ENCODE data around the gene FOXJ1. TPM values are rescaled to one million over a fixed set of nuclear protein-coding genes. Genes with fewer than 3 reads are reported as not detected.

Gene FOXJ1
- total and polyA plus RNA-seq, 2 of the 13 experiments (the other 11 are each of a cell fraction or from before 2014, with no cell fraction given), result 0.98 to 1.6 TPM

DNA sequence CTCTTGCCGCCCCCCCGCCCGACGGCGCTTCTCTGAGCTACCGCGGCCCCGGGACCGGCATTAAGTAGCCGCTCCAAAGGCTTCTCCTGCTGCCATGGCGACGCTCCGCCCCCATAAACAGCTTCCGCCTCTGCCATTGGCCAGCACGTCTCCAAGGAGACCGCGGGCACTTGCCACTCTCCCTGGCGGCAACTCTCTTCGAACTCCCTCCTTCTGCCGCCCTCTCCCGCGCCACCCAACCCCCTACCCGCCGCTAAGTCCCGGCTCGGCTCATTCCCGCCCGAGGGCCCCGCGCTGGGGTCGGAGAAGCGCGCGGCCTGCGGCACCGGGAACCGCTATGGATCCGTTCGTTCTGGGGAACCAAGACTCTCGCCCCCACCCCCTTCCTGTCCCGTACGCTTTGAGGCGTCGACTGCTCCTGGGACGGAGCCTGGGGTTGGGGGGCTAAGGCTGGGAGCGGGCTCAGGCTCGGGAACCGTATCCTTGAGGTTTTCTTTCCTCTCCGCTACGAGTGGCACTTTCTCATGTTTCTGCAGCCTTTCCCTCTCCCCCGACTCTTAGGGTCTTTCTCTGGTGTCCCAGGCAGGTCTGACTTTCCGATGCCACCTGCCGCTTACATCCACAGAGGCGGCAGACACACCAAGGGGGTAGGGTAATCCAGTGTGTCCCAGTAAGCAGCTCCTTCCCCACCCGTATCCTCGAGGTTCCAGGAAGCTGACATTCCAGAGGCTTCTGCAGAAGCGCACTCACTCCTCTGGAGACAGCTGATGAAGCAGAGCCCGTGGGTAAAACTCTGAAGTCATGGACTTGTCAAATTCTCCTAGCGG, at the start of gene FOXJ1 (continued):
- TF ChIP-seq, protein P1, sequence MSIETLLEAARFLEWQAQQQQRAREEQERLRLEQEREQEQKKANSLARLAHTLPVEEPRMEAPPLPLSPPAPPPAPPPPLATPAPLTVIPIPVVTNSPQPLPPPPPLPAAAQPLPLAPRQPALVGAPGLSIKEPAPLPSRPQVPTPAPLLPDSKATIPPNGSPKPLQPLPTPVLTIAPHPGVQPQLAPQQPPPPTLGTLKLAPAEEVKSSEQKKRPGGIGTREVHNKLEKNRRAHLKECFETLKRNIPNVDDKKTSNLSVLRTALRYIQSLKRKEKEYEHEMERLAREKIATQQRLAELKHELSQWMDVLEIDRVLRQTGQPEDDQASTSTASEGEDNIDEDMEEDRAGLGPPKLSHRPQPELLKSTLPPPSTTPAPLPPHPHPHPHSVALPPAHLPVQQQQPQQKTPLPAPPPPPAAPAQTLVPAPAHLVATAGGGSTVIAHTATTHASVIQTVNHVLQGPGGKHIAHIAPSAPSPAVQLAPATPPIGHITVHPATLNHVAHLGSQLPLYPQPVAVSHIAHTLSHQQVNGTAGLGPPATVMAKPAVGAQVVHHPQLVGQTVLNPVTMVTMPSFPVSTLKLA (IDR thresholded peaks at IDR 0.05), result no peak
- TF ChIP-seq MIER2 (CRISPR knock-in tag; IDR thresholded peaks at IDR 0.05) (no peak), CC2D1A (CRISPR knock-in tag; IDR thresholded peaks at IDR 0.05) (no peak), PPARG (CRISPR knock-in tag; conservative IDR thresholded peaks at IDR 0.05) (no peak), ATF7-NPFF (CRISPR knock-in tag; IDR thresholded peaks at IDR 0.05; ENCODE audit: low read depth) (peak; percentile 65; the same call in 1 of the 2 replicates), MIXL1 (CRISPR knock-in tag; IDR thresholded peaks at IDR 0.05) (0 out of 2 replicates have a peak, but pooled peaks have one; percentile 9), SMAD1 (CRISPR knock-in tag; IDR thresholded peaks at IDR 0.05; ENCODE audit: borderline replicate concordance, low read depth) (peak; percentile 83; the same call in 1 of the 2 replicates), ZNF136 (CRISPR knock-in tag; IDR thresholded peaks at IDR 0.05; ENCODE audit: low read depth) (no peak), IKZF4 (CRISPR knock-in tag; IDR thresholded peaks at IDR 0.05; ENCODE audit: borderline replicate concordance, low read depth, not compliant biosample characterization) (no peak), SATB2 (CRISPR knock-in tag; IDR thresholded peaks at IDR 0.05) (no peak), ASH2L (IDR thresholded peaks at IDR 0.05; ENCODE audit: insufficient read length, low read depth, low read length) (peak; percentile 28), TBX2 (CRISPR knock-in tag; IDR thresholded peaks at IDR 0.05; ENCODE audit: borderline replicate concordance) (peak; percentile 65; the same call in 1 of the 2 replicates), SRSF1 (optimal IDR thresholded peaks at IDR 0.05; ENCODE audit: low read depth, low read length) (peak; percentile 52), NKX3-1 (CRISPR knock-in tag; IDR thresholded peaks at IDR 0.05) (peak; percentile 56; the same call in 1 of the 2 replicates), ZNF367 (CRISPR knock-in tag; IDR thresholded peaks at IDR 0.05; ENCODE audit: borderline replicate concordance) (no peak), ARHGAP35 (CRISPR knock-in tag; IDR thresholded peaks at IDR 0.05; ENCODE audit: borderline replicate concordance) (peak; percentile 57; the same call in 1 of the 2 replicates), KDM3A (CRISPR knock-in tag; IDR thresholded peaks at IDR 0.05; ENCODE audit: low read depth) (0 out of 2 replicates have a peak, but pooled peaks have one; percentile 70)
- TF ChIP-seq, protein P2, sequence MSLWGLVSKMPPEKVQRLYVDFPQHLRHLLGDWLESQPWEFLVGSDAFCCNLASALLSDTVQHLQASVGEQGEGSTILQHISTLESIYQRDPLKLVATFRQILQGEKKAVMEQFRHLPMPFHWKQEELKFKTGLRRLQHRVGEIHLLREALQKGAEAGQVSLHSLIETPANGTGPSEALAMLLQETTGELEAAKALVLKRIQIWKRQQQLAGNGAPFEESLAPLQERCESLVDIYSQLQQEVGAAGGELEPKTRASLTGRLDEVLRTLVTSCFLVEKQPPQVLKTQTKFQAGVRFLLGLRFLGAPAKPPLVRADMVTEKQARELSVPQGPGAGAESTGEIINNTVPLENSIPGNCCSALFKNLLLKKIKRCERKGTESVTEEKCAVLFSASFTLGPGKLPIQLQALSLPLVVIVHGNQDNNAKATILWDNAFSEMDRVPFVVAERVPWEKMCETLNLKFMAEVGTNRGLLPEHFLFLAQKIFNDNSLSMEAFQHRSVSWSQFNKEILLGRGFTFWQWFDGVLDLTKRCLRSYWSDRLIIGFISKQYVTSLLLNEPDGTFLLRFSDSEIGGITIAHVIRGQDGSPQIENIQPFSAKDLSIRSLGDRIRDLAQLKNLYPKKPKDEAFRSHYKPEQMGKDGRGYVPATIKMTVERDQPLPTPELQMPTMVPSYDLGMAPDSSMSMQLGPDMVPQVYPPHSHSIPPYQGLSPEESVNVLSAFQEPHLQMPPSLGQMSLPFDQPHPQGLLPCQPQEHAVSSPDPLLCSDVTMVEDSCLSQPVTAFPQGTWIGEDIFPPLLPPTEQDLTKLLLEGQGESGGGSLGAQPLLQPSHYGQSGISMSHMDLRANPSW (CRISPR knock-in tag; IDR thresholded peaks at IDR 0.05; ENCODE audit: borderline replicate concordance), result no peak
- TF ChIP-seq, protein P3, sequence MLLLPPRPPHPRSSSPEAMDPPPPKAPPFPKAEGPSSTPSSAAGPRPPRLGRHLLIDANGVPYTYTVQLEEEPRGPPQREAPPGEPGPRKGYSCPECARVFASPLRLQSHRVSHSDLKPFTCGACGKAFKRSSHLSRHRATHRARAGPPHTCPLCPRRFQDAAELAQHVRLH (CRISPR knock-in tag; IDR thresholded peaks at IDR 0.05; ENCODE audit: borderline replicate concordance, low read depth), result 0 out of 2 replicates have a peak, but pooled peaks have one; percentile 42
- TF ChIP-seq, protein P4, sequence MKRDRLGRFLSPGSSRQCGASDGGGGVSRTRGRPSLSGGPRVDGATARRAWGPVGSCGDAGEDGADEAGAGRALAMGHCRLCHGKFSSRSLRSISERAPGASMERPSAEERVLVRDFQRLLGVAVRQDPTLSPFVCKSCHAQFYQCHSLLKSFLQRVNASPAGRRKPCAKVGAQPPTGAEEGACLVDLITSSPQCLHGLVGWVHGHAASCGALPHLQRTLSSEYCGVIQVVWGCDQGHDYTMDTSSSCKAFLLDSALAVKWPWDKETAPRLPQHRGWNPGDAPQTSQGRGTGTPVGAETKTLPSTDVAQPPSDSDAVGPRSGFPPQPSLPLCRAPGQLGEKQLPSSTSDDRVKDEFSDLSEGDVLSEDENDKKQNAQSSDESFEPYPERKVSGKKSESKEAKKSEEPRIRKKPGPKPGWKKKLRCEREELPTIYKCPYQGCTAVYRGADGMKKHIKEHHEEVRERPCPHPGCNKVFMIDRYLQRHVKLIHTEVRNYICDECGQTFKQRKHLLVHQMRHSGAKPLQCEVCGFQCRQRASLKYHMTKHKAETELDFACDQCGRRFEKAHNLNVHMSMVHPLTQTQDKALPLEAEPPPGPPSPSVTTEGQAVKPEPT (CRISPR knock-in tag; IDR thresholded peaks at IDR 0.05; ENCODE audit: low read depth), result no peak
- TF ChIP-seq, protein P5, sequence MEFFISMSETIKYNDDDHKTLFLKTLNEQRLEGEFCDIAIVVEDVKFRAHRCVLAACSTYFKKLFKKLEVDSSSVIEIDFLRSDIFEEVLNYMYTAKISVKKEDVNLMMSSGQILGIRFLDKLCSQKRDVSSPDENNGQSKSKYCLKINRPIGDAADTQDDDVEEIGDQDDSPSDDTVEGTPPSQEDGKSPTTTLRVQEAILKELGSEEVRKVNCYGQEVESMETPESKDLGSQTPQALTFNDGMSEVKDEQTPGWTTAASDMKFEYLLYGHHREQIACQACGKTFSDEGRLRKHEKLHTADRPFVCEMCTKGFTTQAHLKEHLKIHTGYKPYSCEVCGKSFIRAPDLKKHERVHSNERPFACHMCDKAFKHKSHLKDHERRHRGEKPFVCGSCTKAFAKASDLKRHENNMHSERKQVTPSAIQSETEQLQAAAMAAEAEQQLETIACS (CRISPR knock-in tag; IDR thresholded peaks at IDR 0.05), result no peak
